ENCODE data around the gene FSIP1.

FSIP1 gene

DNA sequence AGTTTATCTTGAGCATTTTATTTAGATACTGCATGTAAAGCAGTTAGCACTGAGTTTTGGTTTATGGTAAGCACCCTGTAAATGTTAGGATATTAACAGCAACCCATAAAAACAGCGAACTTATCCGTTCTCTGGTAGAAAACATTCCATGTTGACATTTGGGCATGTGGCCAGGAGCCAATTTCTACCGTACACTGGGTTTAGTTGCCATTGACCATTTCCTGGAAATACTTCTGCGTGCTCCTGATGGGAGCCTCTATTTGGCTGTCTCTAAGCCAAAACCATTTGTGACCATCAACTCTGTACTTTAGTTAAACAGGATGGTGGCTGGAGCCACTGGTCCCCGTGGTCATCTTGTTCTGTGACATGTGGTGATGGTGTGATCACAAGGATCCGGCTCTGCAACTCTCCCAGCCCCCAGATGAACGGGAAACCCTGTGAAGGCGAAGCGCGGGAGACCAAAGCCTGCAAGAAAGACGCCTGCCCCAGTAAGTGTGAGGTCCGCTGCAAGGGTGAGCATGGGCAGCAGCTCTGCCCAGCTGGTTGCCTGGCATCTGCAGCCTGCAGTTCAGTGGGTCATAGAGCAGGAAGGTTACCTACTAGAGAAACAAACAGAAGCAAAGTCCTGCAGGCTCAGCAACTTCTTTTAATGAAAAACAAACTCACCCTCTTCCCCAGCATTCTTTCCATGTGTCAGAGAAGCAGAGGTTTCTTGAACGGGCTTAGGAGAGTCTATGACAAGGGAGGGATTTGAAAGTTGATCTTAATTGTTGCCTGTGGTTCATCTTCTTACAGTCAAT lies 194.7 kb downstream of the FSIP1 start:
- Histone ChIP-seq H3K4me3 (ENCODE audit: low read depth, low read length) (no peak overlapping the region), H3K36me3 (no peaks in the 10 kb centered on the region), H3K9me3 (no peaks in the 10 kb centered on the region), H3K4me1 (0 out of 2 replicates have a peak, but pooled peaks cover 3% of the 10 kb centered on the region), H3K27me3 (no peaks in the 10 kb centered on the region)
- TF ChIP-seq, protein P1, sequence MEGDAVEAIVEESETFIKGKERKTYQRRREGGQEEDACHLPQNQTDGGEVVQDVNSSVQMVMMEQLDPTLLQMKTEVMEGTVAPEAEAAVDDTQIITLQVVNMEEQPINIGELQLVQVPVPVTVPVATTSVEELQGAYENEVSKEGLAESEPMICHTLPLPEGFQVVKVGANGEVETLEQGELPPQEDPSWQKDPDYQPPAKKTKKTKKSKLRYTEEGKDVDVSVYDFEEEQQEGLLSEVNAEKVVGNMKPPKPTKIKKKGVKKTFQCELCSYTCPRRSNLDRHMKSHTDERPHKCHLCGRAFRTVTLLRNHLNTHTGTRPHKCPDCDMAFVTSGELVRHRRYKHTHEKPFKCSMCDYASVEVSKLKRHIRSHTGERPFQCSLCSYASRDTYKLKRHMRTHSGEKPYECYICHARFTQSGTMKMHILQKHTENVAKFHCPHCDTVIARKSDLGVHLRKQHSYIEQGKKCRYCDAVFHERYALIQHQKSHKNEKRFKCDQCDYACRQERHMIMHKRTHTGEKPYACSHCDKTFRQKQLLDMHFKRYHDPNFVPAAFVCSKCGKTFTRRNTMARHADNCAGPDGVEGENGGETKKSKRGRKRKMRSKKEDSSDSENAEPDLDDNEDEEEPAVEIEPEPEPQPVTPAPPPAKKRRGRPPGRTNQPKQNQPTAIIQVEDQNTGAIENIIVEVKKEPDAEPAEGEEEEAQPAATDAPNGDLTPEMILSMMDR (IDR thresholded peaks at IDR 0.05; ENCODE audit: low read depth, low read length) = no peak
- DNase-seq = no peak

DNA sequence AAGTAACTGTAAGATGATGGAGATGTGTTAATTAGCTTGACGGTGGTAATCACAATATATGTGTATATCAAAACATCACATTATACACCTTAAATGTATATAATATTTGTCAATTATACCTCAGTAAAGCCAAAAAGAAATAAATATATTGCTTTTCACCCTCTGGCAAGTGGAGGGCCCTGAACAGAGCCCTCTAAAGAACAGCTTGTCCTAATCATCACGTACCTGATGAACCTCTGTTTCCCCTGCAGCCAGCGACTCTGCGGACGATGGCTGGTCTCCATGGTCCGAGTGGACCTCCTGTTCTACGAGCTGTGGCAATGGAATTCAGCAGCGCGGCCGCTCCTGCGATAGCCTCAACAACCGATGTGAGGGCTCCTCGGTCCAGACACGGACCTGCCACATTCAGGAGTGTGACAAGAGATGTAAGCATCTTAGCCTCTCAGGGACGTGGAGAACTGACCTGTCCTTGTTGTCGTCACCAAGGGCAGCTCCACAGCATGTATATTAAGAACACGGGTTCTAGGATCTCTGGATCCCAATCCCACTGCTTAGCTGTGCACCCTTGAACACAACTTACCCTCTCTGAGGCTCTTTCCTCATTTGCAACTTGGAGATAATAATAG lies 195.4 kb downstream of the FSIP1 start:
- Histone ChIP-seq H3K9me3 (no peaks in the 10 kb centered on the region), H3K4me3 (ENCODE audit: low read depth, low read length) (no peak overlapping the region), H3K27me3 (peaks cover 6% of the 10 kb centered on the region), H3K36me3 (no peaks in the 10 kb centered on the region), H3K4me1 (0 out of 2 replicates have a peak, but pooled peaks cover 3% of the 10 kb centered on the region)
- TF ChIP-seq, protein P1 (IDR thresholded peaks at IDR 0.05; ENCODE audit: low read depth, low read length) = no peak
- DNase-seq = no peak

DNA sequence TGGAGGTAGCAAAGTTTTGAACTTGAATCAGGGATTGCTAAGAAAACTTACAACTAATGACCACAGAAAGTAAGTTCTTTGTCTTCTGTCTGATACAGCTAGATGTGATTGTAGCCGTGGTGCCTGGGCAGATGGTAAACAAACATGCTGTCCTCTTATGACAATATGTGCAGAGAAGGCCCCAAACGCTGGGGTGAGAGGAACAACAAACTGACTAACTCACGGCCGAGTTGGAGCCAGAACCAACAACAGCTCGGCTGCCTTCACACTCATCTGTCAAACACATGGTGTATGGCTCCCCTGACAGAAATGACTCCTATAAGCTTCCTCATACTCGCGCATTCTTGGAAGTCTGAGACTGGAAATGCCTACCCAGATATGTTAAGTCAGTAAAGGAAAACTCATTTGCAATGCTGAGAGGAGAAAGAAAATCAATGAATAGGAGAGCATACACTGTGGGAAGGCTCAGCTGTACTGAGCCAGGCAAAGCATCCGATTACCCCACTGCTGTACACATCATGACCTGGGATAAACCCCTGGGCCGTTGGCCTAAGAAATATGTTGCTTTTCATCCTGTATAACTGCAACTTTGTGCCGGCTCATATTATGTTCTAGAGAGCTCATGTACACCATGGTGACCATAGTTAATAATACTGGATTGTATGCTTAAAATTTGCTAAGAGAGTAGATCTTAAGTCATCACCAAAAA lies 196.1 kb downstream of the FSIP1 start:
- H3K4me1 ChIP-seq = 0 out of 2 replicates have a peak, but pooled peaks cover 3% of the 10 kb centered on the region
- H3K27me3 ChIP-seq = peaks cover 11% of the 10 kb centered on the region
- no peak for DNase-seq
- no peaks in the 10 kb centered on the region for H3K36me3 ChIP-seq
- H3K9me3 ChIP-seq = no peaks in the 10 kb centered on the region
- H3K4me3 ChIP-seq (ENCODE audit: low read depth, low read length) = no peak overlapping the region
- TF ChIP-seq, protein P1 (IDR thresholded peaks at IDR 0.05; ENCODE audit: low read depth, low read length) = no peak

DNA sequence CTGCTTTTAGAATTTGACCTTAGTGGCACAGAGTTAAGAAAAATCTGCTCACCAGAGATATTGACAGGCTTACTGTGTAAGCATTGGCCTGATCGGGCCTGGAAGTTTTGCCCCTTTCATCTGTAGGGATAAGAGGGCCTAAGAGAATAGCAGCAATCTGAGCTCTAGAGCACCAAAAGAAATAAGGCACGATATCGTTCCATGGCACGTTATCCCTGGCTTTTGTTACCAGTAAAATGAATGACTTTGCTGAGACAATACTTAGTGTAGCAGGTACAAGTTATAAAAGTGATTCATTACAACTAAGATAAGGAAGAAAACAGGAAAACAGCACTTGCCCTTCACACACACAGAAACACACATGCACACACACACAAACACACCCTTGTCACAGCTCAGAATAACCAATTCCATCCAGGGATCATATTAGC lies 196.8 kb downstream of the FSIP1 start:
- TF ChIP-seq, protein P1 (IDR thresholded peaks at IDR 0.05; ENCODE audit: low read depth, low read length) = no peak
- peaks cover 18% of the 10 kb centered on the region for H3K27me3 ChIP-seq
- no peaks in the 10 kb centered on the region for H3K9me3 ChIP-seq
- no peaks in the 10 kb centered on the region for H3K36me3 ChIP-seq
- DNase-seq = no peak
- H3K4me3 ChIP-seq (ENCODE audit: low read depth, low read length) = no peak overlapping the region
- 0 out of 2 replicates have a peak, but pooled peaks cover 3% of the 10 kb centered on the region for H3K4me1 ChIP-seq

GRCh38 chr15:39585389-39585841 lies 197.2 kb downstream of the FSIP1 start:
- no peak overlapping the region for H3K4me3 ChIP-seq (ENCODE audit: low read depth, low read length)
- H3K27me3 ChIP-seq = peaks cover 22% of the 10 kb centered on the region
- H3K4me1 ChIP-seq = 0 out of 2 replicates have a peak, but pooled peaks cover 3% of the 10 kb centered on the region
- no peaks in the 10 kb centered on the region for H3K9me3 ChIP-seq
- TF ChIP-seq, protein P1 (IDR thresholded peaks at IDR 0.05; ENCODE audit: low read depth, low read length) = no peak
- peak; percentile 30 for DNase-seq
- H3K36me3 ChIP-seq = no peaks in the 10 kb centered on the region
